GM23338 (cell line): ENCODE results near the gene ST6GALNAC3. TPM values are rescaled to one million over a fixed set of nuclear protein-coding genes. Genes with fewer than 3 reads are reported as not detected.

Experiments
- ATAC-seq: fragments of 200-7000 bp; cut with Tn5 transposase; 3 replicates; pipeline ENCODE4 v1.9.1; 2020
- DNase-seq: peaks from one replicate; pipeline ENCODE4 v3.0.0-alpha.2; 2015; ENCODE audit warnings: low spot score
- H2AFZ ChIP-seq: fragments of 200-600 bp; sonication (generic); 2 replicates; pipeline ENCODE4 v1.8.0; 2016; ENCODE audit warnings: antibody characterized with exemption, mild to moderate bottlenecking, moderate library complexity
- H3F3A ChIP-seq: fragments of 200-600 bp; sonication (generic); replicated peaks from 2 replicates; pipeline ENCODE4 v1.8.0; 2017; ENCODE audit warnings: antibody characterized with exemption, mixed run types, low read depth
- H3K27ac ChIP-seq: fragments of 200-600 bp; sonication (generic); 2 replicates; pipeline ENCODE4 v1.6.1; 2016; ENCODE audit warnings: low read depth
- H3K27me3 ChIP-seq: fragments of 200-600 bp; sonication (generic); 2 replicates; pipeline ENCODE4 v1.8.0; 2016; ENCODE audit warnings: mild to moderate bottlenecking, mixed run types, moderate library complexity; ENCODE audit not compliant: insufficient read depth
- H3K36me3 ChIP-seq: fragments of 200-600 bp; sonication (generic); 2 replicates; pipeline ENCODE4 v1.8.0; 2016; ENCODE audit warnings: mild to moderate bottlenecking; ENCODE audit not compliant: insufficient read depth
- H3K4me1 ChIP-seq: fragments of 200-600 bp; sonication (generic); 2 replicates; pipeline ENCODE4 v1.8.0; 2016; ENCODE audit warnings: mild to moderate bottlenecking, moderate library complexity; ENCODE audit not compliant: insufficient read depth
- H3K4me2 ChIP-seq: fragments of 200-600 bp; sonication (generic); 2 replicates; pipeline ENCODE4 v1.7.1; 2017; ENCODE audit warnings: mixed run types
- H3K4me3 ChIP-seq: fragments of 200-600 bp; sonication (generic); 2 replicates; pipeline ENCODE4 v1.6.1; 2016; ENCODE audit warnings: mixed run types
- H3K79me2 ChIP-seq: fragments of 200-600 bp; sonication (generic); replicated peaks from 2 replicates; pipeline ENCODE4 v1.8.0; 2017; ENCODE audit warnings: mild to moderate bottlenecking; ENCODE audit not compliant: insufficient read depth
- H3K9me2 ChIP-seq: fragments of 200-600 bp; sonication (generic); 2 replicates; pipeline ENCODE4 v1.8.0; 2017; ENCODE audit not compliant: insufficient read depth
- H4K20me1 ChIP-seq: fragments of 200-600 bp; sonication (generic); replicated peaks from 2 replicates; pipeline ENCODE4 v1.8.0; 2017; ENCODE audit warnings: mild to moderate bottlenecking; ENCODE audit not compliant: insufficient read depth
- H3K27ac Mint-ChIP-seq: 2 replicates; pipeline ENCODE4 v1.8.0; 2020; ENCODE audit warnings: inconsistent platforms, mild to moderate bottlenecking, moderate library complexity, mixed read lengths
- H3K27me3 Mint-ChIP-seq: 3 replicates; pipeline ENCODE4 v1.8.0; 2022; ENCODE audit warnings: low read depth, mild to moderate bottlenecking, moderate library complexity, mixed read lengths, inconsistent platforms; ENCODE audit not compliant: insufficient read depth, poor library complexity
- H3K36me3 Mint-ChIP-seq: 3 replicates; pipeline ENCODE4 v1.8.0; 2021; ENCODE audit warnings: low read depth, mild to moderate bottlenecking, inconsistent platforms, moderate library complexity, mixed read lengths
- H3K4me1 Mint-ChIP-seq: 3 replicates; pipeline ENCODE4 v1.8.0; 2020; ENCODE audit warnings: mild to moderate bottlenecking, inconsistent platforms, mixed read lengths
- H3K4me3 Mint-ChIP-seq: 3 replicates; pipeline ENCODE4 v1.8.0; 2021; ENCODE audit warnings: moderate library complexity, mild to moderate bottlenecking, inconsistent platforms, mixed read lengths
- H3K9me3 Mint-ChIP-seq: 3 replicates; pipeline ENCODE4 v1.8.0; 2020; ENCODE audit warnings: moderate library complexity, mild to moderate bottlenecking, inconsistent platforms, mixed read lengths
- EZH2 ChIP-seq: fragments of 200-600 bp; sonication (generic); IDR thresholded peaks from one replicate; pipeline ENCODE4 v1.8.0; 2017; ENCODE audit warnings: antibody characterized with exemption, mild to moderate bottlenecking, low read depth; ENCODE audit not compliant: unreplicated experiment
- EZH2phosphoT487 ChIP-seq: fragments of 200-600 bp; sonication (generic); IDR thresholded peaks from one replicate; pipeline ENCODE4 v1.8.1; 2018; ENCODE audit warnings: antibody characterized with exemption; ENCODE audit not compliant: unreplicated experiment
- JUNB ChIP-seq: IDR thresholded peaks from one replicate; pipeline ENCODE4 v1.6.1; 2016; ENCODE audit warnings: antibody characterized with exemption; ENCODE audit not compliant: unreplicated experiment
- NANOG ChIP-seq: IDR thresholded peaks from 2 replicates; pipeline ENCODE4 v1.6.1; 2016; ENCODE audit warnings: antibody characterized with exemption, borderline replicate concordance
- POLR2AphosphoS5 ChIP-seq: IDR thresholded peaks from 2 replicates; pipeline ENCODE4 v1.6.1; 2016; ENCODE audit warnings: antibody characterized with exemption, low read depth
- ZNF331 ChIP-seq: fragments of 250-450 bp; sonication (Bioruptor Pico); IDR thresholded peaks from 2 replicates; pipeline ENCODE4 v1.5.0; 2020; ENCODE audit warnings: low read depth, mild to moderate bottlenecking, moderate library complexity
- polyA plus RNA-seq: library from polyadenylated mRNA; unstranded; fragments of >200 nt; fragmentation: Nextera tagmentation; extraction: Ambion mirVana; gene quantifications from 2 replicates; pipeline ENCODE4 v1.2.1, GENCODE V29; 2016
- total RNA-seq: library from RNA; depleted of rRNA; stranded (reverse); fragments of >200 nt; shearing (Covaris generic); gene quantifications from 2 replicates; pipeline ENCODE4 v1.2.3, GENCODE V29; 2014
- TF ChIP-seq, protein P1 (sequence below): fragments of 250-450 bp; sonication (Bioruptor Pico); IDR thresholded peaks from 2 replicates; pipeline ENCODE4 v1.5.0; 2020; ENCODE audit warnings: mild to moderate bottlenecking, moderate library complexity
- TF ChIP-seq, protein P2 (sequence below), 2 experiments: fragments of 200-600 bp in 1 of 2; sonication (generic) in 1 of 2; conservative IDR thresholded peaks; 2 replicates each; pipeline versions ENCODE4 v1.5.1 to v1.6.1; 2016 to 2017; ENCODE audit warnings: antibody characterized with exemption in 2 of 2, low read depth in 2 of 2, mild to moderate bottlenecking in 2 of 2, moderate library complexity in 1 of 2
- TF ChIP-seq, protein P3 (sequence below): IDR thresholded peaks from 2 replicates; pipeline ENCODE4 v1.6.1; 2016; ENCODE audit warnings: antibody characterized with exemption

Gene ST6GALNAC3
- total and polyA plus RNA-seq, 2 experiments from 2014 or later, result 4.7 to 11.6 TPM

DNA sequence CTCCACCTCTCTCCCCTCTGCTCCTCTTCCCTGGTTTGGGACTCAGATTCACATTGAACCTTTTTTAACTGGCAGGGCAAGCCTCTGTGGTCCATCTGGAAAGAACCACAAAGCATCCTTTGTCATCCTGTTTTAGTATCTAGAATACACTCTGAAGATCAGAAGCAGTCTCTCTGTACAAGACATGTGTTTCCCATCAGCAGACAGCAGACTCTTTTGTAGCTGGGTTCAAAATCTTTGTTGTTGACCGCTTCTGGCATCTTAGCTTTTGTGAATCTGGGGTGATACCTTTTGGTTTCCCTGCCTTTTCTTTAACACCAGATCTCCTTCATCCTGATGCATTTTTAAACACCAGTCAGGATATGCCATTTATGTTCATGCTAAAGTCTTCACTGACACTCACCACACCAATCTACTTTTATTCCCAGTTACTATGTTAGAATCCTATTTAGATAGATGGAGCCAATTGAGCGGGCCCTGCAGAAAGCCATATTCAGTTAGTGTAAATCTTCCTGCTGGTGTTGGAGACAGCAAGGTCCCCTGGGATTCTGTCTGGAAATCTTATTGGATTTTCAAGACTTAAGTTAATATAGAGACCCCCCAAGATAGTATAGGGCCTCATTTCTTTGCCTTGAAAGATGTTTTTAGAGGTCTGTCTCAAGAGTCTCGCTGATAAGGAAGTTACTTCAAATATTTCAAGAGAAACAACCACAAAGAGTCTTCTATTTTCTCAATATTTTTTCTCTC lies 51.1 kb downstream of the ST6GALNAC3 start:
- DNase-seq (no peak), ATAC-seq (no peak)
- H2AFZ ChIP-seq, result no peak overlapping the region
- no peaks in the 10 kb centered on the region for H3F3A ChIP-seq
- H3K27ac ChIP-seq, result no peak overlapping the region
- H3K4me2 ChIP-seq, result no peak overlapping the region
- H3K79me2 ChIP-seq, result no peaks in the 10 kb centered on the region; the same call in 1 of the 2 replicates
- no peaks in the 10 kb centered on the region for H4K20me1 ChIP-seq
- Mint-ChIP-seq H3K9me3 (no peaks in the 10 kb centered on the region; the same call in 2 of the 3 replicates), H3K27me3 (peaks cover 14% of the 10 kb centered on the region), H3K27ac (no peak overlapping the region), H3K36me3 (peaks cover 13% of the 10 kb centered on the region; the same call in 2 of the 3 replicates), H3K4me1 (peaks cover 34% of the 10 kb centered on the region), H3K4me3 (no peak overlapping the region)
- no peaks in the 10 kb centered on the region for H3K36me3 ChIP-seq
- TF ChIP-seq ZNF331 (CRISPR knock-in tag) (no peak), POLR2AphosphoS5 (no peak), EZH2 (no peak), NANOG (no peak), JUNB (no peak), EZH2phosphoT487 (no peak)
- TF ChIP-seq, protein P1, sequence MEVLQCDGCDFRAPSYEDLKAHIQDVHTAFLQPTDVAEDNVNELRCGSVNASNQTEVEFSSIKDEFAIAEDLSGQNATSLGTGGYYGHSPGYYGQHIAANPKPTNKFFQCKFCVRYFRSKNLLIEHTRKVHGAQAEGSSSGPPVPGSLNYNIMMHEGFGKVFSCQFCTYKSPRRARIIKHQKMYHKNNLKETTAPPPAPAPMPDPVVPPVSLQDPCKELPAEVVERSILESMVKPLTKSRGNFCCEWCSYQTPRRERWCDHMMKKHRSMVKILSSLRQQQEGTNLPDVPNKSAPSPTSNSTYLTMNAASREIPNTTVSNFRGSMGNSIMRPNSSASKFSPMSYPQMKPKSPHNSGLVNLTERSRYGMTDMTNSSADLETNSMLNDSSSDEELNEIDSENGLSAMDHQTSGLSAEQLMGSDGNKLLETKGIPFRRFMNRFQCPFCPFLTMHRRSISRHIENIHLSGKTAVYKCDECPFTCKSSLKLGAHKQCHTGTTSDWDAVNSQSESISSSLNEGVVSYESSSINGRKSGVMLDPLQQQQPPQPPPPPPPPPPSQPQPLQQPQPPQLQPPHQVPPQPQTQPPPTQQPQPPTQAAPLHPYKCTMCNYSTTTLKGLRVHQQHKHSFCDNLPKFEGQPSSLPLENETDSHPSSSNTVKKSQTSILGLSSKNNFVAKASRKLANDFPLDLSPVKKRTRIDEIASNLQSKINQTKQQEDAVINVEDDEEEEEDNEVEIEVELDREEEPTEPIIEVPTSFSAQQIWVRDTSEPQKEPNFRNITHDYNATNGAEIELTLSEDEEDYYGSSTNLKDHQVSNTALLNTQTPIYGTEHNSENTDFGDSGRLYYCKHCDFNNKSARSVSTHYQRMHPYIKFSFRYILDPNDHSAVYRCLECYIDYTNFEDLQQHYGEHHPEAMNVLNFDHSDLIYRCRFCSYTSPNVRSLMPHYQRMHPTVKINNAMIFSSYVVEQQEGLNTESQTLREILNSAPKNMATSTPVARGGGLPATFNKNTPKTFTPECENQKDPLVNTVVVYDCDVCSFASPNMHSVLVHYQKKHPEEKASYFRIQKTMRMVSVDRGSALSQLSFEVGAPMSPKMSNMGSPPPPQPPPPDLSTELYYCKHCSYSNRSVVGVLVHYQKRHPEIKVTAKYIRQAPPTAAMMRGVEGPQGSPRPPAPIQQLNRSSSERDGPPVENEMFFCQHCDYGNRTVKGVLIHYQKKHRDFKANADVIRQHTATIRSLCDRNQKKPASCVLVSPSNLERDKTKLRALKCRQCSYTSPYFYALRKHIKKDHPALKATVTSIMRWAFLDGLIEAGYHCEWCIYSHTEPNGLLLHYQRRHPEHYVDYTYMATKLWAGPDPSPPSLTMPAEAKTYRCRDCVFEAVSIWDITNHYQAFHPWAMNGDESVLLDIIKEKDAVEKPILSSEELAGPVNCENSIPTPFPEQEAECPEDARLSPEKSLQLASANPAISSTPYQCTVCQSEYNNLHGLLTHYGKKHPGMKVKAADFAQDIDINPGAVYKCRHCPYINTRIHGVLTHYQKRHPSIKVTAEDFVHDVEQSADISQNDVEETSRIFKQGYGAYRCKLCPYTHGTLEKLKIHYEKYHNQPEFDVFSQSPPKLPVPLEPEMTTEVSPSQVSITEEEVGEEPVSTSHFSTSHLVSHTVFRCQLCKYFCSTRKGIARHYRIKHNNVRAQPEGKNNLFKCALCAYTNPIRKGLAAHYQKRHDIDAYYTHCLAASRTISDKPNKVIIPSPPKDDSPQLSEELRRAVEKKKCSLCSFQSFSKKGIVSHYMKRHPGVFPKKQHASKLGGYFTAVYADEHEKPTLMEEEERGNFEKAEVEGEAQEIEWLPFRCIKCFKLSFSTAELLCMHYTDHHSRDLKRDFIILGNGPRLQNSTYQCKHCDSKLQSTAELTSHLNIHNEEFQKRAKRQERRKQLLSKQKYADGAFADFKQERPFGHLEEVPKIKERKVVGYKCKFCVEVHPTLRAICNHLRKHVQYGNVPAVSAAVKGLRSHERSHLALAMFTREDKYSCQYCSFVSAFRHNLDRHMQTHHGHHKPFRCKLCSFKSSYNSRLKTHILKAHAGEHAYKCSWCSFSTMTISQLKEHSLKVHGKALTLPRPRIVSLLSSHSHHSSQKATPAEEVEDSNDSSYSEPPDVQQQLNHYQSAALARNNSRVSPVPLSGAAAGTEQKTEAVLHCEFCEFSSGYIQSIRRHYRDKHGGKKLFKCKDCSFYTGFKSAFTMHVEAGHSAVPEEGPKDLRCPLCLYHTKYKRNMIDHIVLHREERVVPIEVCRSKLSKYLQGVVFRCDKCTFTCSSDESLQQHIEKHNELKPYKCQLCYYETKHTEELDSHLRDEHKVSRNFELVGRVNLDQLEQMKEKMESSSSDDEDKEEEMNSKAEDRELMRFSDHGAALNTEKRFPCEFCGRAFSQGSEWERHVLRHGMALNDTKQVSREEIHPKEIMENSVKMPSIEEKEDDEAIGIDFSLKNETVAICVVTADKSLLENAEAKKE (CRISPR knock-in tag), result no peak
- TF ChIP-seq, protein P2, sequence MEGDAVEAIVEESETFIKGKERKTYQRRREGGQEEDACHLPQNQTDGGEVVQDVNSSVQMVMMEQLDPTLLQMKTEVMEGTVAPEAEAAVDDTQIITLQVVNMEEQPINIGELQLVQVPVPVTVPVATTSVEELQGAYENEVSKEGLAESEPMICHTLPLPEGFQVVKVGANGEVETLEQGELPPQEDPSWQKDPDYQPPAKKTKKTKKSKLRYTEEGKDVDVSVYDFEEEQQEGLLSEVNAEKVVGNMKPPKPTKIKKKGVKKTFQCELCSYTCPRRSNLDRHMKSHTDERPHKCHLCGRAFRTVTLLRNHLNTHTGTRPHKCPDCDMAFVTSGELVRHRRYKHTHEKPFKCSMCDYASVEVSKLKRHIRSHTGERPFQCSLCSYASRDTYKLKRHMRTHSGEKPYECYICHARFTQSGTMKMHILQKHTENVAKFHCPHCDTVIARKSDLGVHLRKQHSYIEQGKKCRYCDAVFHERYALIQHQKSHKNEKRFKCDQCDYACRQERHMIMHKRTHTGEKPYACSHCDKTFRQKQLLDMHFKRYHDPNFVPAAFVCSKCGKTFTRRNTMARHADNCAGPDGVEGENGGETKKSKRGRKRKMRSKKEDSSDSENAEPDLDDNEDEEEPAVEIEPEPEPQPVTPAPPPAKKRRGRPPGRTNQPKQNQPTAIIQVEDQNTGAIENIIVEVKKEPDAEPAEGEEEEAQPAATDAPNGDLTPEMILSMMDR (conservative IDR thresholded peaks at IDR 0.05; ENCODE audit: low read depth in 2 of 2), result no peak
- TF ChIP-seq, protein P3, sequence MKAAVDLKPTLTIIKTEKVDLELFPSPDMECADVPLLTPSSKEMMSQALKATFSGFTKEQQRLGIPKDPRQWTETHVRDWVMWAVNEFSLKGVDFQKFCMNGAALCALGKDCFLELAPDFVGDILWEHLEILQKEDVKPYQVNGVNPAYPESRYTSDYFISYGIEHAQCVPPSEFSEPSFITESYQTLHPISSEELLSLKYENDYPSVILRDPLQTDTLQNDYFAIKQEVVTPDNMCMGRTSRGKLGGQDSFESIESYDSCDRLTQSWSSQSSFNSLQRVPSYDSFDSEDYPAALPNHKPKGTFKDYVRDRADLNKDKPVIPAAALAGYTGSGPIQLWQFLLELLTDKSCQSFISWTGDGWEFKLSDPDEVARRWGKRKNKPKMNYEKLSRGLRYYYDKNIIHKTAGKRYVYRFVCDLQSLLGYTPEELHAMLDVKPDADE, result no peak
- 0 out of 2 replicates have a peak, but pooled peaks cover 4% of the 10 kb centered on the region for H3K4me1 ChIP-seq
- H3K27me3 ChIP-seq, result no peaks in the 10 kb centered on the region
- no peak overlapping the region for H3K4me3 ChIP-seq
- H3K9me2 ChIP-seq, result peaks cover 11% of the 10 kb centered on the region
